Measurements from ENCODE around the gene KSR2. TPM values are rescaled to one million over a fixed set of nuclear protein-coding genes. Genes with fewer than 3 reads are reported as not detected.

Gene KSR2
- total RNA-seq, 4 donors from 2014 or later = 0.32 to 7.0 (median 0.60) TPM

GRCh38 chr12:117766008-117766407 lies 202.8 kb downstream of the KSR2 start:
- in situ Hi-C loops (cut with MboI; ENCODE audit: low pct_ligation_motif_present in 1 of 4, low pct_unique_long_range_greater_than_20kb in 1 of 4, low sequenced_read_pairs in 3 of 4) (no loop called here), intact Hi-C loops (cut with DNase I; ENCODE audit: low total_unique reads) (no loop called here)
- Histone ChIP-seq H3K27me3 (no peaks in the 10 kb centered on the region), H3K4me3 (no peak overlapping the region), H3K4me1 (no peaks in the 10 kb centered on the region), H3K9me3 (no peaks in the 10 kb centered on the region), H3K27ac (no peak overlapping the region), H3K36me3 (no peaks in the 10 kb centered on the region)
- WGBS, 2 donors (ENCODE audit: low coverage in 1 of 2) = 41 to 89% methylated on average over 2 of the region's 2 CpGs
- TF ChIP-seq POLR2A (IDR thresholded peaks at IDR 0.05) (no peak), EP300 (IDR thresholded peaks at IDR 0.05; ENCODE audit: low read depth) (no peak), POLR2AphosphoS5 (IDR thresholded peaks at IDR 0.05) (no peak), CTCF (IDR thresholded peaks at IDR 0.05) (no peak)
- DNase-seq = no peak

DNA sequence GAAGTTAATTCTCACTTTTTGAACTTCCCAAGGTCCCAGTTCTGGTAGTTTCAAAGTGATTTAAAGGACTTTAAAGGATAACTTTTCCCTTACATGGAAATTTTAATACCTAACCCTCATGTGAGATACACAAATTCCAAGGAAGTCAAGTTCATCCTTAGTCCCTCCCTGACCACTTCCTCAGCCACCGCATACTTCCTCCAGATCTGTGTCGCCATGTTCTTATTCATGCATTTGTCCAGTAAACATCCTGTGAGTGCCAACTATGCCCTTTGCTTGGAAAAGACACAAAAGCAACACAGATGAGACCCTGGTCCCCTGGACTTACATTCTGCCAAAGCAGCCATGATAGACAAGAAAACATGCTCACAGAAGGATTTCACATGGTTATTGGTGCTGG lies 206.6 kb downstream of the KSR2 start:
- no peak overlapping the region for H3K27ac ChIP-seq
- H3K4me3 ChIP-seq = no peak overlapping the region
- intact Hi-C loops (cut with DNase I; ENCODE audit: low total_unique reads) (no loop called here), in situ Hi-C loops (cut with MboI; ENCODE audit: low pct_ligation_motif_present in 1 of 4, low pct_unique_long_range_greater_than_20kb in 1 of 4, low sequenced_read_pairs in 3 of 4) (no loop called here)
- no peak for TF ChIP-seq POLR2AphosphoS5 (IDR thresholded peaks at IDR 0.05)
- no peak for TF ChIP-seq POLR2A (IDR thresholded peaks at IDR 0.05)
- no peak for TF ChIP-seq CTCF (IDR thresholded peaks at IDR 0.05)
- TF ChIP-seq EP300 (IDR thresholded peaks at IDR 0.05; ENCODE audit: low read depth) = no peak
- no peaks in the 10 kb centered on the region for H3K27me3 ChIP-seq
- DNase-seq = no peak
- no peaks in the 10 kb centered on the region for H3K4me1 ChIP-seq
- H3K9me3 ChIP-seq = no peaks in the 10 kb centered on the region
- H3K36me3 ChIP-seq = no peaks in the 10 kb centered on the region
- WGBS, 2 donors (ENCODE audit: low coverage in 1 of 2) = 80 to 83% methylated on average over 2 of the region's 2 CpGs

DNA sequence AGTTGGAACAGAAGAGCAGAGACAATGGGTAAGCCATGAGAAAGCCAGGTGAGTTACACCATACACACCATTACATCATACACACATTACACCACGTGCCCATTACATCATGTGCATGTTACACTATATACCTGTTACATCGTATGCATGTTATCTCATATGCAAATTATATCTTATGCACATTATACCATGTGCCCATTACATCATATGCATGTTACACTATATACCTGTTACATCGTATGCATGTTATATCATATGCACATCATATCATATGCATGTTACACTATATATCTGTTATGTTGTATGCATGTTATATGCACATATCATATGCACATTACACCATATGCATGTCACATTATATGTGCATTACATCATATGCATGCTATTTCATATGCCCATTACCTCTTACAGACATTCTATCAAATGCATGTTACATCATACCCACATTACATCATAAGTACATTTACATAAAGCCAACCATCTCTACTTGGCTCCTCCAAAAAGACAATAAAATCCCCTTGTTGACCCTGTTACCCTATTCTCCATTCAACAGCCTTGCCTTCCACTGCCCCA lies 207.2 kb downstream of the KSR2 start:
- no peaks in the 10 kb centered on the region for H3K4me1 ChIP-seq
- TF ChIP-seq CTCF (IDR thresholded peaks at IDR 0.05) (no peak), POLR2A (IDR thresholded peaks at IDR 0.05) (no peak), POLR2AphosphoS5 (IDR thresholded peaks at IDR 0.05) (no peak), EP300 (IDR thresholded peaks at IDR 0.05; ENCODE audit: low read depth) (no peak)
- DNase-seq = no peak
- no peak overlapping the region for H3K4me3 ChIP-seq
- 87 to 100% methylated on average over 3 of the region's 3 CpGs for WGBS, 2 donors (ENCODE audit: low coverage in 1 of 2)
- no peaks in the 10 kb centered on the region for H3K36me3 ChIP-seq
- intact Hi-C loops (cut with DNase I; ENCODE audit: low total_unique reads) = no loop called here
- H3K27me3 ChIP-seq = no peaks in the 10 kb centered on the region
- H3K27ac ChIP-seq = no peak overlapping the region
- in situ Hi-C loops (cut with MboI; ENCODE audit: low pct_ligation_motif_present in 1 of 4, low pct_unique_long_range_greater_than_20kb in 1 of 4, low sequenced_read_pairs in 3 of 4) = no loop called here
- no peaks in the 10 kb centered on the region for H3K9me3 ChIP-seq

GRCh38 chr12:117760990-117761389 lies 207.8 kb downstream of the KSR2 start:
- no peak for DNase-seq
- Histone ChIP-seq H3K27ac (no peak overlapping the region), H3K4me1 (no peaks in the 10 kb centered on the region), H3K9me3 (no peaks in the 10 kb centered on the region), H3K36me3 (no peaks in the 10 kb centered on the region), H3K27me3 (no peaks in the 10 kb centered on the region), H3K4me3 (no peak overlapping the region)
- 96 to 100% methylated on average over 3 to 39 of the region's 39 CpGs for WGBS, 2 donors (ENCODE audit: low coverage in 1 of 2)
- in situ Hi-C loops (cut with MboI; ENCODE audit: low pct_ligation_motif_present in 1 of 4, low pct_unique_long_range_greater_than_20kb in 1 of 4, low sequenced_read_pairs in 3 of 4) = no loop called here
- intact Hi-C loops (cut with DNase I; ENCODE audit: low total_unique reads) = no loop called here
- TF ChIP-seq POLR2A (IDR thresholded peaks at IDR 0.05) (no peak), CTCF (IDR thresholded peaks at IDR 0.05) (no peak), EP300 (IDR thresholded peaks at IDR 0.05; ENCODE audit: low read depth) (no peak), POLR2AphosphoS5 (IDR thresholded peaks at IDR 0.05) (no peak)
